Endothelial cell of umbilical vein (primary cell): ENCODE data around the gene CUL3. TPM values are rescaled to one million over a fixed set of nuclear protein-coding genes. Genes with fewer than 3 reads are reported as not detected.

Experiments used
- BruUV-seq: library from RNA; stranded (reverse); fragments of 400-500 nt; replicated peaks from 2 replicates; lab custom pipeline; 2021; lab: Mats Ljungman, UMichigan
- CTCF ChIA-PET: fragments of 300-600, 350-600 bp; sonication (Branson Sonifier 250); formaldehyde crosslinking; loops from one replicate; lab custom pipeline; 2021; ENCODE audit warnings: antibody characterized with exemption, inconsistent platforms; lab: Charles Lee
- POLR2A ChIA-PET: fragments of 300-600, 350-600 bp; sonication (Branson Sonifier 250); formaldehyde crosslinking; loops from one replicate; lab custom pipeline; 2021; ENCODE audit warnings: antibody characterized with exemption, inconsistent platforms; lab: Charles Lee
- DNase-seq: peaks from one replicate; pipeline ENCODE4 v3.0.0-alpha.2; 2011; ENCODE audit warnings: low read depth, low spot score
- FAIRE-seq: peaks from 2 replicates; lab custom pipeline; 2011; peaks lifted over from hg19 to GRCh38; lab: Jason Lieb, UNC
- H2AFZ ChIP-seq: 2 replicates; pipeline ENCODE4 v1.6.0; 2012; ENCODE audit warnings: low read depth, low read length, control low read depth, inconsistent platforms
- H3K27ac ChIP-seq: 2 replicates; pipeline ENCODE4 v1.5.1; 2011; ENCODE audit warnings: low read depth, mild to moderate bottlenecking, control low read depth, low read length, moderate library complexity; ENCODE audit not compliant: insufficient read depth
- H3K27me3 ChIP-seq, 2 experiments: 2 replicates each; pipeline versions ENCODE4 v1.6.0 to v1.6.1; 2011; ENCODE audit warnings: low read length in 2 of 2, mixed read lengths in 1 of 2; ENCODE audit not compliant: control insufficient read depth in 2 of 2, insufficient read depth in 2 of 2
- H3K36me3 ChIP-seq, 2 experiments: 2 replicates in 1 of 2; 3 replicates in 1 of 2; pipeline ENCODE4 v1.5.1; 2011; ENCODE audit warnings: low read length in 2 of 2, mild to moderate bottlenecking in 1 of 2, moderate library complexity in 1 of 2; ENCODE audit not compliant: control insufficient read depth in 2 of 2, insufficient read depth in 2 of 2; ENCODE audit errors: extremely low read depth in 1 of 2
- H3K4me1 ChIP-seq: 3 replicates; pipeline ENCODE4 v1.5.1; 2011; ENCODE audit warnings: mild to moderate bottlenecking, low read length; ENCODE audit not compliant: control insufficient read depth, insufficient read depth; ENCODE audit errors: extremely low read depth
- H3K4me2 ChIP-seq: 2 replicates; pipeline ENCODE4 v1.6.1; 2011; ENCODE audit warnings: low read length, control low read depth, mixed read lengths; ENCODE audit not compliant: insufficient read depth
- H3K4me3 ChIP-seq, 3 experiments: fragments of 200-600 bp in 1 of 3; sonication (generic), shearing (Covaris generic) in 1 of 3; replicated peaks in 1 of 3; 2 replicates each; pipeline ENCODE4 v1.5.1; 2011 to 2016; ENCODE audit warnings: control low read depth in 3 of 3, low read length in 3 of 3, mild to moderate bottlenecking in 2 of 3, inconsistent platforms in 1 of 3, low read depth in 1 of 3, moderate library complexity in 1 of 3; ENCODE audit not compliant: insufficient read depth in 1 of 3
- H3K79me2 ChIP-seq: 2 replicates; pipeline ENCODE4 v1.6.0; 2012; ENCODE audit warnings: low read length, inconsistent platforms; ENCODE audit not compliant: control insufficient read depth, insufficient read depth
- H3K9ac ChIP-seq: replicated peaks from 2 replicates; pipeline ENCODE3; 2011; ENCODE audit warnings: low read length, control low read depth; ENCODE audit not compliant: insufficient read depth; ENCODE audit errors: extremely low read depth
- H3K9me1 ChIP-seq: replicated peaks from 3 replicates; pipeline ENCODE4 v1.6.0; 2011; ENCODE audit warnings: mild to moderate bottlenecking, low read length; ENCODE audit not compliant: control insufficient read depth, insufficient read depth; ENCODE audit errors: extremely low read depth
- H3K9me3 ChIP-seq: replicated peaks from 2 replicates; pipeline ENCODE4 v1.5.1; 2012; ENCODE audit warnings: low read length, inconsistent platforms; ENCODE audit not compliant: control insufficient read depth, insufficient read depth
- H4K20me1 ChIP-seq: replicated peaks from 2 replicates; pipeline ENCODE3; 2011; ENCODE audit warnings: mild to moderate bottlenecking, low read length; ENCODE audit not compliant: control insufficient read depth, insufficient read depth; ENCODE audit errors: extremely low read depth
- CTCF ChIP-seq, 2 donors: IDR thresholded peaks; 1 replicate in 1 of 2; 2 replicates in 1 of 2; pipeline ENCODE4 v1.5.1; 2011; ENCODE audit warnings: low read length in 2 of 2, mild to moderate bottlenecking in 2 of 2, moderate library complexity in 2 of 2, control low read depth in 1 of 2, inconsistent platforms in 1 of 2, low read depth in 1 of 2; ENCODE audit not compliant: insufficient read depth in 1 of 2; ENCODE audit errors: extremely low read depth in 1 of 2
- EZH2 ChIP-seq: IDR thresholded peaks from 2 replicates; pipeline ENCODE4 v1.6.1; 2012; ENCODE audit warnings: borderline replicate concordance, low read depth, mild to moderate bottlenecking, moderate library complexity, low read length, inconsistent platforms; ENCODE audit not compliant: severe bottlenecking
- FOS ChIP-seq: IDR thresholded peaks from 2 replicates; pipeline ENCODE4 v1.6.1; 2011; ENCODE audit warnings: mild to moderate bottlenecking, low read length, moderate library complexity, borderline replicate concordance; ENCODE audit not compliant: insufficient read depth
- GATA2 ChIP-seq: IDR thresholded peaks from 2 replicates; pipeline ENCODE4 v1.7.0; 2011; ENCODE audit warnings: low read depth, mild to moderate bottlenecking, moderate library complexity, mixed read lengths, low read length; ENCODE audit not compliant: insufficient read length, insufficient read depth
- JUN ChIP-seq: IDR thresholded peaks from 2 replicates; pipeline ENCODE4 v1.6.1; 2011; ENCODE audit warnings: borderline replicate concordance, low read depth; ENCODE audit not compliant: insufficient read length, insufficient read depth
- MAX ChIP-seq: IDR thresholded peaks from 2 replicates; pipeline ENCODE4 v1.6.1; 2011; ENCODE audit not compliant: insufficient read depth, insufficient read length
- MYC ChIP-seq: IDR thresholded peaks from one replicate; pipeline ENCODE4 v1.6.1; 2011; ENCODE audit warnings: mild to moderate bottlenecking, low read depth, low read length
- POLR2A ChIP-seq: IDR thresholded peaks from 2 replicates; pipeline ENCODE4 v1.6.1; 2012; ENCODE audit warnings: low read depth, mild to moderate bottlenecking, control low read depth, low read length
- POLR2AphosphoS5 ChIP-seq: IDR thresholded peaks from 2 replicates; pipeline ENCODE4 v1.6.1; 2012; ENCODE audit warnings: low read depth, mild to moderate bottlenecking, control low read depth, low read length, moderate library complexity; ENCODE audit not compliant: insufficient read depth
- dilution Hi-C: fragments of 300-500 bp; cut with MboI; formaldehyde crosslinking; loops from one replicate; pipeline ENCODE4 v1.15.0; 2019; ENCODE audit warnings: low sequenced_read_pairs; ENCODE audit not compliant: extremely low pct_ligation_motif_present
- intact Hi-C: fragments of 100-400 bp; cut with micrococcal nuclease; formaldehyde crosslinking; loops from one replicate; pipeline ENCODE4 v1.10.0; 2022
- polyA plus RNA-seq, 4 experiments: library from polyadenylated mRNA; depleted of rRNA in 3 of 4; stranded (reverse) in 3 of 4; unstranded in 1 of 4; fragments of >200 nt; gene quantifications; 2 replicates each; pipeline versions ENCODE4 v1.2.1 to v1.2.3, GENCODE V29; 2011 to 2012; ENCODE audit warnings: missing spikeins in 1 of 4
- total RNA-seq: library from RNA; stranded (reverse); gene quantifications from 2 replicates; pipeline ENCODE4 v1.2.3, GENCODE V29; 2021

The CUL3 gene
- total and polyA plus RNA-seq, 2 donors (not counting 3 experiments of a cell fraction or from before 2014, with no cell fraction given) = 22.7 to 82.3 TPM

- H2AFZ ChIP-seq = no peak overlapping the region
- no peak for DNase-seq
- H3K36me3 ChIP-seq = no peaks in the 10 kb centered on the region
- ChIA-PET POLR2A (no interaction called here), CTCF (interaction anchor here (1.1 to 1.4 kb wide), 2 partner anchors 31 to 125 kb away, joined by 3 read pairs; no protein-coding TSS in a partner anchor)
- H3K4me1 ChIP-seq = peaks cover under 1% of the 10 kb centered on the region
- intact Hi-C loops (loop anchor here (1.0 to 5.0 kb wide), 2 partner anchors 8 to 72 kb away; no protein-coding TSS in a partner anchor), dilution Hi-C loops (no loop called here)
- no peak overlapping the region for H3K27ac ChIP-seq
- no peak overlapping the region for H3K9ac ChIP-seq
- TF ChIP-seq FOS = no peak
- TF ChIP-seq POLR2A = no peak
- no peak for TF ChIP-seq MAX
- TF ChIP-seq POLR2AphosphoS5 = no peak
- no peak for TF ChIP-seq GATA2
- TF ChIP-seq JUN = no peak
- no peak for TF ChIP-seq MYC
- no peak for TF ChIP-seq EZH2
- no peak for TF ChIP-seq CTCF (IDR thresholded peaks at IDR 0.05; ENCODE audit: extremely low read depth in 1 of 2, insufficient read depth in 1 of 2, low read depth in 1 of 2, low read length in 2 of 2)
- H3K9me3 ChIP-seq = no peaks in the 10 kb centered on the region
- H3K27me3 ChIP-seq = no peaks in the 10 kb centered on the region
- no peaks in the 10 kb centered on the region for H3K9me1 ChIP-seq
- BruUV-seq = no TSS peak
- no peak for FAIRE-seq
- no peak overlapping the region for H3K4me3 ChIP-seq
- peaks cover 57% of the 10 kb centered on the region for H4K20me1 ChIP-seq
- no peak overlapping the region for H3K4me2 ChIP-seq
- peaks cover 100% of the 10 kb centered on the region for H3K79me2 ChIP-seq
Measured at GRCh38 chr2:224574423-224575084, 10.6 kb downstream of the CUL3 start.
